Endothelial cell of umbilical vein (primary cell): ENCODE results near the gene GRAMD1B.

Experiments
- EZH2 ChIP-seq: IDR thresholded peaks from 2 replicates; pipeline ENCODE4 v1.6.1; 2012; ENCODE audit warnings: borderline replicate concordance, low read depth, mild to moderate bottlenecking, moderate library complexity, low read length, inconsistent platforms; ENCODE audit not compliant: severe bottlenecking
- GATA2 ChIP-seq: IDR thresholded peaks from 2 replicates; pipeline ENCODE4 v1.7.0; 2011; ENCODE audit warnings: low read depth, mild to moderate bottlenecking, moderate library complexity, mixed read lengths, low read length; ENCODE audit not compliant: insufficient read length, insufficient read depth
- POLR2A ChIP-seq: IDR thresholded peaks from 2 replicates; pipeline ENCODE4 v1.6.1; 2012; ENCODE audit warnings: low read depth, mild to moderate bottlenecking, control low read depth, low read length
- POLR2AphosphoS5 ChIP-seq: IDR thresholded peaks from 2 replicates; pipeline ENCODE4 v1.6.1; 2012; ENCODE audit warnings: low read depth, mild to moderate bottlenecking, control low read depth, low read length, moderate library complexity; ENCODE audit not compliant: insufficient read depth
- TF ChIP-seq, protein P1 (sequence below), 2 donors: IDR thresholded peaks; 1 replicate in 1 of 2; 2 replicates in 1 of 2; pipeline ENCODE4 v1.5.1; 2011; ENCODE audit warnings: low read length in 2 of 2, mild to moderate bottlenecking in 2 of 2, moderate library complexity in 2 of 2, control low read depth in 1 of 2, inconsistent platforms in 1 of 2, low read depth in 1 of 2; ENCODE audit not compliant: insufficient read depth in 1 of 2; ENCODE audit errors: extremely low read depth in 1 of 2

DNA sequence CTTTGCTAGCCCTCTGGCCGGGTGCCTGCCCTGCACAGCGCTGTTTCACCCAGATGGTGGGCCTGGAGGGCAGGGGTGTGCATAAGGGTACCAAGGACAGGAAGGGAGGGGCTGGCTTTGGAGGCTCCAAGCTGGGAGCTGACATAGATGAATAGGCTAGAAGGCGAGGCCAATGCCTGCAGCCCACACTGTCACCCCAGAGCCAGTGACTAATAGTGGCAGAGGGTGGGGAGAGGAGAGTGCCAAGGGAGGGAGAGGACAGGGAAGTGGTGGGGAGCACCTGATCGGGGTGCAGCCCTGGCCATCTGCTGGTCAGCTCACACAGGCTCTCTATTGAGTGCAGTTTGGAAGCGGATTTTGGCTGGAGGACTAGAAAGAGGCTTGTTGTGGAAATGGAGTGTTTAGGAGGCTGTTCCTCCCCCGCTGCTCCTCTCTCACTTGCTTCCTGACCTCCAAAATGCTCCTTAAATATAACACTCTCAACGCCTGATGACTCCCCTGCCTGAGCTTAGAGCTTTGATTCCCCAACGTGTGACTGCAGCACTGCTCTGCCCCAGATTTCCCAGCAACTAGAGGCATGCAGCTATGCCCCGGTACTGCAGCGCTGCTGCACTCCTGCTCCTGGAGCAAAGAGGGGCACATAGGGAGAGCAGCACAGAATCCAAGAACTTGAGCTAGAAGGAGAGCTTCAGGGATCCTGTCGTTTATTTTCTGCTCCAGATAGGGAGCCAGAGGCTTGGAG is 89.2 kb downstream of the GRAMD1B start:
- TF ChIP-seq, protein P1, sequence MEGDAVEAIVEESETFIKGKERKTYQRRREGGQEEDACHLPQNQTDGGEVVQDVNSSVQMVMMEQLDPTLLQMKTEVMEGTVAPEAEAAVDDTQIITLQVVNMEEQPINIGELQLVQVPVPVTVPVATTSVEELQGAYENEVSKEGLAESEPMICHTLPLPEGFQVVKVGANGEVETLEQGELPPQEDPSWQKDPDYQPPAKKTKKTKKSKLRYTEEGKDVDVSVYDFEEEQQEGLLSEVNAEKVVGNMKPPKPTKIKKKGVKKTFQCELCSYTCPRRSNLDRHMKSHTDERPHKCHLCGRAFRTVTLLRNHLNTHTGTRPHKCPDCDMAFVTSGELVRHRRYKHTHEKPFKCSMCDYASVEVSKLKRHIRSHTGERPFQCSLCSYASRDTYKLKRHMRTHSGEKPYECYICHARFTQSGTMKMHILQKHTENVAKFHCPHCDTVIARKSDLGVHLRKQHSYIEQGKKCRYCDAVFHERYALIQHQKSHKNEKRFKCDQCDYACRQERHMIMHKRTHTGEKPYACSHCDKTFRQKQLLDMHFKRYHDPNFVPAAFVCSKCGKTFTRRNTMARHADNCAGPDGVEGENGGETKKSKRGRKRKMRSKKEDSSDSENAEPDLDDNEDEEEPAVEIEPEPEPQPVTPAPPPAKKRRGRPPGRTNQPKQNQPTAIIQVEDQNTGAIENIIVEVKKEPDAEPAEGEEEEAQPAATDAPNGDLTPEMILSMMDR (IDR thresholded peaks at IDR 0.05; ENCODE audit: extremely low read depth in 1 of 2, insufficient read depth in 1 of 2, low read depth in 1 of 2, low read length in 2 of 2) = no peak
- TF ChIP-seq EZH2 = no peak
- TF ChIP-seq POLR2AphosphoS5 = no peak
- no peak for TF ChIP-seq POLR2A
- no peak for TF ChIP-seq GATA2
